Measurements from ENCODE around the gene SEMA5A.

SEMA5A gene

GRCh38 chr5:9479361-9479760 lies 66.5 kb downstream of the SEMA5A start:
- WGBS (ENCODE audit: extremely low coverage, insufficient coverage, low lambda C conversion rate) = no CpG with 5 or more reads among the region's 7 CpGs
- no peak overlapping the region for H3K4me3 ChIP-seq (ENCODE audit: low read length)
- no peak overlapping the region for H4K8ac ChIP-seq (ENCODE audit: low read depth, low read length)
- no peak for DNase-seq
- no peak overlapping the region for H3K27ac ChIP-seq (ENCODE audit: low read depth, low read length)
- no peak overlapping the region for H3K56ac ChIP-seq (ENCODE audit: low read length)
- H3K79me1 ChIP-seq (ENCODE audit: low read length) = peaks cover 12% of the 10 kb centered on the region
- H2BK5ac ChIP-seq (ENCODE audit: low read length) = no peak overlapping the region
- H4K5ac ChIP-seq (ENCODE audit: low read length) = no peak overlapping the region
- no peak overlapping the region for H3K18ac ChIP-seq (ENCODE audit: low read length)
- H3K27me3 ChIP-seq (ENCODE audit: insufficient read depth, low read length, poor library complexity) = no peaks in the 10 kb centered on the region
- H3K4me2 ChIP-seq (ENCODE audit: low read length) = no peak overlapping the region
- H2BK120ac ChIP-seq (ENCODE audit: low read depth, low read length) = no peak overlapping the region
- H3K9ac ChIP-seq (ENCODE audit: low read length) = no peak overlapping the region
- H3K79me2 ChIP-seq (ENCODE audit: control insufficient read depth, insufficient read depth, low read length) = no peaks in the 10 kb centered on the region
- H3K23ac ChIP-seq (ENCODE audit: low read length) = no peak overlapping the region
- H3K4ac ChIP-seq (ENCODE audit: low read depth, low read length) = no peak overlapping the region
- H3K36me3 ChIP-seq (ENCODE audit: control insufficient read depth, insufficient read depth, low read length) = no peaks in the 10 kb centered on the region
- no peak overlapping the region for H2BK15ac ChIP-seq (replicated peaks; ENCODE audit: low read depth)
- H2AK5ac ChIP-seq (ENCODE audit: low read length) = no peak overlapping the region
- H3K4me1 ChIP-seq (ENCODE audit: control insufficient read depth, low read depth, low read length) = no peaks in the 10 kb centered on the region

DNA sequence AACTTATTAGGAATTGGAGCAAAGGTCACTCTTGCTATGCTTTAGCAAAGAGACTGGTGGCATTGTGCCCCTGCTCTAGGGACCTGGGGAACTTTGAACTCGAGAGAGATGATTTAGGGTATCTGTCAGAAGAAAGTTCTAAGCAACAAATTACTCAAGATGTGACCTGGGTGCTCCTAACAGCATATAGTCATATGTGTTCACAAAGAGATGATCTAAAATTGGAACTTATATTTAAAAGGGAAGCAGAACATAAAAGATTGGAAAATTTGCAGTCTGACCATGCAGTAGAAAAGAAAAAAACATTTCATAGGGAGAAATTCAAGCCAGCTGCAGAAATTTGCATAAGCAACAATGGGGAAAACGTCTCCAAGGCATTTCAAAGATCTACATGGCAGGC lies 68.3 kb downstream of the SEMA5A start:
- Histone ChIP-seq H3K4ac (ENCODE audit: low read depth, low read length) (no peak overlapping the region), H3K18ac (ENCODE audit: low read length) (no peak overlapping the region), H3K9ac (ENCODE audit: low read length) (no peak overlapping the region), H3K79me1 (ENCODE audit: low read length) (peaks cover 9% of the 10 kb centered on the region), H2BK120ac (ENCODE audit: low read depth, low read length) (no peak overlapping the region), H3K79me2 (ENCODE audit: control insufficient read depth, insufficient read depth, low read length) (no peaks in the 10 kb centered on the region), H3K4me1 (ENCODE audit: control insufficient read depth, low read depth, low read length) (no peaks in the 10 kb centered on the region), H3K27me3 (ENCODE audit: insufficient read depth, low read length, poor library complexity) (no peaks in the 10 kb centered on the region), H3K4me3 (ENCODE audit: low read length) (no peak overlapping the region), H4K8ac (ENCODE audit: low read depth, low read length) (no peak overlapping the region), H2BK15ac (replicated peaks; ENCODE audit: low read depth) (no peak overlapping the region), H3K56ac (ENCODE audit: low read length) (no peak overlapping the region), H3K36me3 (ENCODE audit: control insufficient read depth, insufficient read depth, low read length) (no peaks in the 10 kb centered on the region), H4K5ac (ENCODE audit: low read length) (no peak overlapping the region), H2BK5ac (ENCODE audit: low read length) (no peak overlapping the region), H3K27ac (ENCODE audit: low read depth, low read length) (no peak overlapping the region), H2AK5ac (ENCODE audit: low read length) (no peak overlapping the region), H3K23ac (ENCODE audit: low read length) (no peak overlapping the region), H3K4me2 (ENCODE audit: low read length) (no peak overlapping the region)
- no peak for DNase-seq
- WGBS (ENCODE audit: extremely low coverage, insufficient coverage, low lambda C conversion rate) = no CpG with 5 or more reads among the region's 2 CpGs

GRCh38 chr5:9474219-9475002 lies 71.5 kb downstream of the SEMA5A start:
- Histone ChIP-seq H3K4me3 (ENCODE audit: low read length) (no peak overlapping the region), H4K8ac (ENCODE audit: low read depth, low read length) (no peak overlapping the region), H3K9ac (ENCODE audit: low read length) (no peak overlapping the region), H3K27ac (ENCODE audit: low read depth, low read length) (no peak overlapping the region), H3K79me2 (ENCODE audit: control insufficient read depth, insufficient read depth, low read length) (no peaks in the 10 kb centered on the region), H3K27me3 (ENCODE audit: insufficient read depth, low read length, poor library complexity) (no peaks in the 10 kb centered on the region), H2BK5ac (ENCODE audit: low read length) (no peak overlapping the region), H2AK5ac (ENCODE audit: low read length) (no peak overlapping the region), H3K56ac (ENCODE audit: low read length) (no peak overlapping the region), H3K4ac (ENCODE audit: low read depth, low read length) (no peak overlapping the region), H3K18ac (ENCODE audit: low read length) (no peak overlapping the region), H3K4me2 (ENCODE audit: low read length) (no peak overlapping the region), H2BK120ac (ENCODE audit: low read depth, low read length) (no peak overlapping the region), H3K23ac (ENCODE audit: low read length) (no peak overlapping the region), H3K36me3 (ENCODE audit: control insufficient read depth, insufficient read depth, low read length) (no peaks in the 10 kb centered on the region), H4K5ac (ENCODE audit: low read length) (no peak overlapping the region), H2BK15ac (replicated peaks; ENCODE audit: low read depth) (no peak overlapping the region), H3K79me1 (ENCODE audit: low read length) (peaks cover 1% of the 10 kb centered on the region), H3K4me1 (ENCODE audit: control insufficient read depth, low read depth, low read length) (no peaks in the 10 kb centered on the region)
- no peak for DNase-seq
- whole genome bisulfite sequencing (ENCODE audit: extremely low coverage, insufficient coverage, low lambda C conversion rate) = no CpG with 5 or more reads among the region's 10 CpGs

DNA sequence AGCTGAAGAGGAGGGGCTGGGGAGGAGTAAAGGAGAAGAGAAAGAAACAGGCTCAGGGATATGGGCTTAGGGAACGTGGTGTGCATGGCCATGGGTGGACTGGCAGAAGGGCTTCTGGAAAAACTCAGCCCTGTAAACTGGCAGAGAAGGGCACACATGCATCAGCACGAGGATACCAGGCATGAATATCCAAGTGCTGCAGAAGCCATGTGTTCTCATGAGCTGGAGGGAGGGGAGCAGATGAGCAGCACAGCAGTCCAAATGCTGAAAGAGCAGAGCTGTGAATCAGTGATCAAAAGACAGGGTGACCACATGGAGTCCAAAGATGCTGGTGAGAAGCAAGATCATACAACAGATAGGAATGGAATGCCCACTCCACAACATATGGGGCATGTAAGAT lies 72.3 kb downstream of the SEMA5A start:
- H4K8ac ChIP-seq (ENCODE audit: low read depth, low read length) = no peak overlapping the region
- H3K56ac ChIP-seq (ENCODE audit: low read length) = no peak overlapping the region
- no peak overlapping the region for H2BK15ac ChIP-seq (replicated peaks; ENCODE audit: low read depth)
- no peak overlapping the region for H3K23ac ChIP-seq (ENCODE audit: low read length)
- H4K5ac ChIP-seq (ENCODE audit: low read length) = no peak overlapping the region
- no peaks in the 10 kb centered on the region for H3K27me3 ChIP-seq (ENCODE audit: insufficient read depth, low read length, poor library complexity)
- H2AK5ac ChIP-seq (ENCODE audit: low read length) = no peak overlapping the region
- no peaks in the 10 kb centered on the region for H3K79me2 ChIP-seq (ENCODE audit: control insufficient read depth, insufficient read depth, low read length)
- no peaks in the 10 kb centered on the region for H3K4me1 ChIP-seq (ENCODE audit: control insufficient read depth, low read depth, low read length)
- H3K4me3 ChIP-seq (ENCODE audit: low read length) = no peak overlapping the region
- H3K79me1 ChIP-seq (ENCODE audit: low read length) = peaks cover 1% of the 10 kb centered on the region
- H3K27ac ChIP-seq (ENCODE audit: low read depth, low read length) = no peak overlapping the region
- H3K4me2 ChIP-seq (ENCODE audit: low read length) = no peak overlapping the region
- no peak overlapping the region for H2BK5ac ChIP-seq (ENCODE audit: low read length)
- no peak overlapping the region for H2BK120ac ChIP-seq (ENCODE audit: low read depth, low read length)
- H3K36me3 ChIP-seq (ENCODE audit: control insufficient read depth, insufficient read depth, low read length) = no peaks in the 10 kb centered on the region
- H3K18ac ChIP-seq (ENCODE audit: low read length) = no peak overlapping the region
- DNase-seq = no peak
- H3K4ac ChIP-seq (ENCODE audit: low read depth, low read length) = no peak overlapping the region
- WGBS (ENCODE audit: extremely low coverage, insufficient coverage, low lambda C conversion rate) = no CpG with 5 or more reads among the region's 2 CpGs
- no peak overlapping the region for H3K9ac ChIP-seq (ENCODE audit: low read length)

- no peak overlapping the region for H4K5ac ChIP-seq (ENCODE audit: low read length)
- no peaks in the 10 kb centered on the region for H3K36me3 ChIP-seq (ENCODE audit: control insufficient read depth, insufficient read depth, low read length)
- no peak for DNase-seq
- no peak overlapping the region for H3K9ac ChIP-seq (ENCODE audit: low read length)
- peaks cover 1% of the 10 kb centered on the region for H3K79me1 ChIP-seq (ENCODE audit: low read length)
- no peak overlapping the region for H3K4me2 ChIP-seq (ENCODE audit: low read length)
- no peak overlapping the region for H3K4ac ChIP-seq (ENCODE audit: low read depth, low read length)
- H3K4me3 ChIP-seq (ENCODE audit: low read length) = no peak overlapping the region
- H3K4me1 ChIP-seq (ENCODE audit: control insufficient read depth, low read depth, low read length) = no peaks in the 10 kb centered on the region
- H3K23ac ChIP-seq (ENCODE audit: low read length) = no peak overlapping the region
- no peak overlapping the region for H3K27ac ChIP-seq (ENCODE audit: low read depth, low read length)
- no peak overlapping the region for H2BK120ac ChIP-seq (ENCODE audit: low read depth, low read length)
- H4K8ac ChIP-seq (ENCODE audit: low read depth, low read length) = no peak overlapping the region
- H3K18ac ChIP-seq (ENCODE audit: low read length) = no peak overlapping the region
- no peak overlapping the region for H2AK5ac ChIP-seq (ENCODE audit: low read length)
- H2BK5ac ChIP-seq (ENCODE audit: low read length) = no peak overlapping the region
- no peaks in the 10 kb centered on the region for H3K27me3 ChIP-seq (ENCODE audit: insufficient read depth, low read length, poor library complexity)
- no CpG with 5 or more reads among the region's 1 CpG for WGBS (ENCODE audit: extremely low coverage, insufficient coverage, low lambda C conversion rate)
- no peaks in the 10 kb centered on the region for H3K79me2 ChIP-seq (ENCODE audit: control insufficient read depth, insufficient read depth, low read length)
- H3K56ac ChIP-seq (ENCODE audit: low read length) = no peak overlapping the region
- H2BK15ac ChIP-seq (replicated peaks; ENCODE audit: low read depth) = no peak overlapping the region
These were observed 75.5 kb downstream of the SEMA5A start for GRCh38 chr5:9470410-9470809.

GRCh38 chr5:9468060-9468388 lies 77.9 kb downstream of the SEMA5A start:
- no peaks in the 10 kb centered on the region for H3K4me1 ChIP-seq (ENCODE audit: control insufficient read depth, low read depth, low read length)
- no peak overlapping the region for H3K9ac ChIP-seq (ENCODE audit: low read length)
- no peak overlapping the region for H3K18ac ChIP-seq (ENCODE audit: low read length)
- H3K27ac ChIP-seq (ENCODE audit: low read depth, low read length) = no peak overlapping the region
- H2AK5ac ChIP-seq (ENCODE audit: low read length) = no peak overlapping the region
- no peak overlapping the region for H3K4ac ChIP-seq (ENCODE audit: low read depth, low read length)
- WGBS (ENCODE audit: extremely low coverage, insufficient coverage, low lambda C conversion rate) = no CpG with 5 or more reads among the region's 4 CpGs
- no peaks in the 10 kb centered on the region for H3K36me3 ChIP-seq (ENCODE audit: control insufficient read depth, insufficient read depth, low read length)
- H3K23ac ChIP-seq (ENCODE audit: low read length) = no peak overlapping the region
- peak; percentile 50 for DNase-seq
- H4K8ac ChIP-seq (ENCODE audit: low read depth, low read length) = no peak overlapping the region
- H4K5ac ChIP-seq (ENCODE audit: low read length) = no peak overlapping the region
- H3K56ac ChIP-seq (ENCODE audit: low read length) = no peak overlapping the region
- H3K4me3 ChIP-seq (ENCODE audit: low read length) = no peak overlapping the region
- H2BK120ac ChIP-seq (ENCODE audit: low read depth, low read length) = no peak overlapping the region
- H3K79me1 ChIP-seq (ENCODE audit: low read length) = no peaks in the 10 kb centered on the region
- no peaks in the 10 kb centered on the region for H3K79me2 ChIP-seq (ENCODE audit: control insufficient read depth, insufficient read depth, low read length)
- no peak overlapping the region for H3K4me2 ChIP-seq (ENCODE audit: low read length)
- no peak overlapping the region for H2BK5ac ChIP-seq (ENCODE audit: low read length)
- H2BK15ac ChIP-seq (replicated peaks; ENCODE audit: low read depth) = no peak overlapping the region
- H3K27me3 ChIP-seq (ENCODE audit: insufficient read depth, low read length, poor library complexity) = no peaks in the 10 kb centered on the region
